Activated CD4-positive, alpha-beta T cell treated with anti-CD3 and anti-CD28 coated beads for 4 hours (primary cell): ENCODE measurements around the gene MARCHF7.
"Not testable (repeated sequence)": the region's sequence is repeated elsewhere in the genome, so short reads cannot be mapped to it uniquely, and the experiment has no call there.

Source experiments
- DNase-seq, 2 donors: peaks; one replicate each; pipeline ENCODE4 v3.0.0-alpha.2; 2020

The MARCHF7 gene

DNA sequence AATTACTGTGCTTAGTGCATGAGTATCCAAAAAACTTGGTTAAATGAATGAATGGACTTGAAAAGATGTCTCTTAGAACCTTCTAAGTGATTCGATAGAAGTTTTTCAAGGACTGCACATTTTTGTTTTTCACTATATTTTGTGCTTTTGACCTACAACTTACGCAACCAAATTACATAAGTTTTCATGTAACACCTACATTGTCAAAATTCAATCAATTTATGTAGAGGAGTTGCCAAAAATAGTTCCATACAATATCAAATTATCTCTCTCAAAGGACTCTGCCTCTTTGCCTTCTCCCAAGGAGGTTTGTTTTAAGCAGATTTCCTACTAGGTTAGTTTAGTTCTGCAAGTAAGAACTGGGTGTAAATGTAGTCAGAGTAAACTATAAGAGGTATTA lies 10.3 kb downstream of the MARCHF7 start:
- no peak for DNase-seq

GRCh38 chr2:159724795-159725572 lies 12.7 kb downstream of the MARCHF7 start:
- not testable (repeated sequence) for DNase-seq

- DNase-seq, result no peak
Measured at GRCh38 chr2:159725713-159726112, 13.4 kb downstream of the MARCHF7 start.

DNA sequence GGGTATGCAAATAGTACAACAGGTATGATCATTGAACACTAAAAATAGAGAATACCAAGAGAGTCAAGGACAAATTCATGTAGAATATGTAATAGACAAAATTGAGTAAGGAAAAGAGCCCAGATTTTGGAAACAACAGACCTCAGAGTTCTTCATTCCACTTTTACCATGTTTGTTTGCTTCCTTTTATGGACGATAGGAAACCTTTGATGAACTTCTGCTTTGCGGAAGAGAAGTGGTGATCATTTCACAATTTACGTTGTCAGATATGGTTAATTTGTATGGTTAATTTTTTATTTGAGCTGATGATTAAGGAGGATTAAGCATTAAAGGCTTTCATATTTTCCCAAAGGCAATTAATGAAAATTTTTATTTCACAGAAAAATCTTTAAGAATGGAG lies 16.3 kb downstream of the MARCHF7 start:
- no peak for DNase-seq

DNA sequence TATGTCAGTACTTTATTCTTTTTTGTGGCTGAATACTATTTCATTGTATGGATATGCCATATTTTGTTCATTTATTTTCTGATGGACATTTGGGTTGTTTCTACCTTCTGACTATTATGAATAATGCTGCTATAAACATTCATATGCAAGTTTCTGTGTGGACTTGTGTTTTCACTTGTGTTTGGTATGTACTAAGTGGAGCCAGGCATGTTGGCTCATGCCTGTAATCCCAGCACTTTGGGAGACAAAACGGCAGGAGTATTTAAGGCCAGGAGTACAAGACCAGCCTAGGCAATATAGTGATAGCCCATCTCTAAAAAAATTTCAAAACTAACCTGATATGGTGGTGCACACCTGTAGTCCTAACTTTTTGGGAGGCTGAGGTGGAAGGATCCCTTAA lies 23.3 kb downstream of the MARCHF7 start:
- DNase-seq, result no peak

DNA sequence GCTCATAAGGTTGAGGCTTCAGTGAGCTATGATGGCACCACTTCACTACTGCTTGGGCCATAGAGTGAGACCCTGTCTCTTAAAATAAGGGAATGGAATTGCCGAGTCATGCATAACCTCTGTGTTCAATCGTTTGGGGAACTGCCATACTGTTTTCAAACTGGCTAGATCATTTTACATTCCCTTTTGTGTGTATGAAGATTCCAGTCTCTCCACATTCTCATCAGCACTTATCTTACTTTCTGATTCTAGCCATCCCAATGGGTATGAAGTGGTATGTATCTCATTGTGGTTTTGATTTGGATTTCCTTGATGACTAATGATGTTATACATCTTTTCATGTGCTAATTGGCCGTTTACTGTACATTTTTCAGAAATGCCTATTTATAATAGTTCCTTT lies 23.7 kb downstream of the MARCHF7 start:
- DNase-seq, result no peak

GRCh38 chr2:159737292-159737916 lies 25.1 kb downstream of the MARCHF7 start:
- no peak for DNase-seq

DNA sequence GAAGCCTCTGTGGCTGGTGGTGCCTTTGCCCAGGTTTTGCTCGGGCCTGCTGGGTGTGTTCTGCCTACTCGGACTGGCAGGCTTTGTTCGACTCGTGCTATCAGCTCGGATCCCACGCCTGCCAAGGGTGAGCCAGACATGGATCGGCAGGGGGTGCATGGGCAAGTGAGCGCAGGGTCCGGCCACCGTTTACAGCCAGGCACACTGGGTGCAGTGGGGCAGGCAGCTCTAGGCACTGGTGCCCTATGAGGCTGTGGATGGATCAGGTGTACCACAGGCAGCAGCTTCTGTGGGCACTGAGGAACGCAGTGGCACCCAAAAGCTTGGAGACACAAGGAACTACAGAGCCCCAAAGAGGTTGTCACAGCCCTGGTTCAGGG lies 25.6 kb downstream of the MARCHF7 start:
- DNase-seq, result no peak

- DNase-seq, result no peak
Measured at GRCh38 chr2:159738509-159739390, 26.4 kb downstream of the MARCHF7 start.

GRCh38 chr2:159742846-159743245 lies 30.5 kb downstream of the MARCHF7 start:
- no peak for DNase-seq

- DNase-seq, result no peak
Measured at GRCh38 chr2:159744363-159744762, 32.1 kb downstream of the MARCHF7 start.

DNA sequence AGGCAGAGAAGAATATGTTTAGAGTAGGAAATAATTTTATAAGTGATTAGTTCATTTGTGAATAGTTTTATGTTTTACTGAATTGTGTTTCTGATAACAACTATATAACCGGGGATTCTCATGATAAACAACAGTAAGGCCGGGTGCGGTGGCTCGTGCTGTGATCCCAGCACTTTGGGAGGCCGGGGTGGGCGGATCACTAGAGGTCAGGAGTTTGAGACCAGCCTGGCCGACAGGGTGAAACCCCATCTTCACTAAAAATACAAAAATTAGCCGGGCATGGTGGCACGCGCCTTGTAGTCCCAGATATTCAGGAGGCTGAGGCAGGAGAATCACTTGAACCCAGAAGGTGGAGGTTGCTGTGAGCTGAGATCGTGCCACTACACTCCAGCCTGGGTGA lies 32.9 kb downstream of the MARCHF7 start:
- not testable (repeated sequence) for DNase-seq

DNA sequence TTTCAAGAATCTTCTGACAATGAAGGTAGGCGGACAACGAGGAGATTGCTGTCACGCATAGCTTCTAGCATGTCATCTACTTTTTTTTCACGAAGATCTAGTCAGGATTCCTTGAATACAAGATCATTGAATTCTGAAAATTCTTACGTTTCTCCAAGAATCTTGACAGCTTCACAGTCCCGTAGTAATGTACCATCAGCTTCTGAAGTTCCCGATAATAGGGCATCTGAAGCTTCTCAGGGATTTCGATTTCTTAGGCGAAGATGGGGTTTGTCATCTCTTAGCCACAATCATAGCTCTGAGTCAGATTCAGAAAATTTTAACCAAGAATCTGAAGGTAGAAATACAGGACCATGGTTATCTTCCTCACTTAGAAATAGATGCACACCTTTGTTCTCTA lies 35.8 kb downstream of the MARCHF7 start:
- no peak for DNase-seq

- DNase-seq, result no peak
Measured at GRCh38 chr2:159750873-159751272, 38.6 kb downstream of the MARCHF7 start.

- no peak for DNase-seq
Measured at GRCh38 chr2:159753797-159754196, 41.5 kb downstream of the MARCHF7 start.

- DNase-seq, result no peak
Measured at GRCh38 chr2:159755014-159755413, 42.7 kb downstream of the MARCHF7 start.

- DNase-seq, result peak in 1 of 2 donors; percentile 13
Measured at GRCh38 chr2:159755788-159756187, 43.5 kb downstream of the MARCHF7 start.

GRCh38 chr2:159758239-159758638 lies 45.9 kb downstream of the MARCHF7 start:
- no peak for DNase-seq

DNA sequence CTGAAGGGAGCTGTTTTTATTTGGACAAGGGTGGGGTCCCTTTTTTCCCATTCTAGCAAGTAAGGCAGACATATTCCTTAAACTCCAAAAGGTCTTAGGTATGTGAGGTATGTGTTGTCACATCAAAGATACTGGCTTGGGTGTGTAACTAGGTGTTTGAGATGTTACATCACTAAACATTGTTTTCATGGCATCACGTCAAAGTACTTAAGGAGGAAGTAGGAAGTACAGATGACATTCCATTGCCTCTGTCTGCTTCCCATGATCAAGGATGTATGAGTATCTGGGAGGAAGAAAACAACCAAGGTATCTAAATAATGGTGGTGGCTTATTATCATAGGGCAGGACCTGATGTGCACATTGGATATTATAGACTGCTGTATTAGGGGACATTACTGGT lies 46.4 kb downstream of the MARCHF7 start:
- no peak for DNase-seq

GRCh38 chr2:159759577-159759976 lies 47.3 kb downstream of the MARCHF7 start:
- no peak for DNase-seq

DNA sequence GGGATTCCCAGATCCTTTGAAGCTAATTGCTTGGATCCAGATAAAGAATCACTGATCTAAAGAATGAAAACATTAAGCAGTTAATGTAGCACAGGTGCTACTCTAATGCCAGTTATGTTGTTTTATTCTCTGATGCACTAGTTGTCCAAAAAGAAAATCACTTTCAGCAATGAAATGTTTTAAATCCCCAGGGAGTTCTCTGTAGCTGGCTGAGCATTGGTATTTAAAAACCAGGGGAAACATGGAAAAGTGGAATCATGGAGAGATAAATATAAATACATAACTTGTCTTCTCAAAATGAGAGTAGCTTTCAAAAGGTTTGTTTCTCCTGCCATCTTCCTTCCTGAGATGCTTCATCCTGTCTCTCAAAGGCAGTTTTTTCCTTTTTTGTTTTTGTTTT lies 48.0 kb downstream of the MARCHF7 start:
- DNase-seq, result no peak

- no peak for DNase-seq
Measured at GRCh38 chr2:159762075-159762474, 49.8 kb downstream of the MARCHF7 start.
